ENCODE results near the gene TNFRSF19. TPM values are rescaled to one million over a fixed set of nuclear protein-coding genes. Genes with fewer than 3 reads are reported as not detected.
"Not testable (repeated sequence)": the region's sequence is repeated elsewhere in the genome, so short reads cannot be mapped to it uniquely, and the experiment has no call there.

The TNFRSF19 gene
- total RNA-seq, 1 donor from 2014 or later, result 0.15 TPM

GRCh38 chr13:23567906-23568460, 2.2 kb upstream of the TNFRSF19 start:
- intact Hi-C loops (cut with micrococcal nuclease), result no loop called here

GRCh38 chr13:23570921-23571315, 706 bp downstream of the TNFRSF19 start:
- intact Hi-C loops (cut with micrococcal nuclease), result no loop called here

GRCh38 chr13:23571431-23571830, 1.2 kb downstream of the TNFRSF19 start:
- intact Hi-C loops (cut with micrococcal nuclease), result no loop called here

- intact Hi-C loops (cut with micrococcal nuclease), result no loop called here
Observed at GRCh38 chr13:23572836-23573235, 2.6 kb downstream of the TNFRSF19 start.

GRCh38 chr13:23574421-23575145, 4.4 kb downstream of the TNFRSF19 start:
- intact Hi-C loops (cut with micrococcal nuclease), result loop anchor here (5.0 kb wide), 3 partner anchors 252 to 1972 kb away; partner anchors contain the start of gene MICU2

GRCh38 chr13:23575632-23576031, 5.4 kb downstream of the TNFRSF19 start:
- intact Hi-C loops (cut with micrococcal nuclease), result loop anchor here (5.0 kb wide), 3 partner anchors 253 to 1973 kb away; partner anchors contain the start of gene MICU2

- intact Hi-C loops (cut with micrococcal nuclease), result loop anchor here (1.0 to 5.0 kb wide), 12 partner anchors 112 to 1976 kb away; partner anchors contain the start of genes MICU2, MIPEP and NUP58
Observed at GRCh38 chr13:23578411-23579071, 8.3 kb downstream of the TNFRSF19 start.

- intact Hi-C loops (cut with micrococcal nuclease), result loop anchor here (1.0 to 5.0 kb wide), 12 partner anchors 113 to 1977 kb away; partner anchors contain the start of genes MICU2, MIPEP and NUP58
Observed at GRCh38 chr13:23579072-23579895, 9.1 kb downstream of the TNFRSF19 start.

- intact Hi-C loops (cut with micrococcal nuclease), result loop anchor here (1.0 to 5.0 kb wide), 12 partner anchors 114 to 1978 kb away; partner anchors contain the start of genes MICU2, MIPEP and NUP58
Observed at GRCh38 chr13:23579896-23580683, 9.9 kb downstream of the TNFRSF19 start.

GRCh38 chr13:23580684-23581060, 10.5 kb downstream of the TNFRSF19 start:
- intact Hi-C loops (cut with micrococcal nuclease), result no loop called here

- intact Hi-C loops (cut with micrococcal nuclease), result no loop called here
Observed at GRCh38 chr13:23583491-23583890, 13.3 kb downstream of the TNFRSF19 start.

GRCh38 chr13:23584275-23584674, 14.1 kb downstream of the TNFRSF19 start:
- intact Hi-C loops (cut with micrococcal nuclease), result no loop called here

- intact Hi-C loops (cut with micrococcal nuclease), result no loop called here
Observed at GRCh38 chr13:23586336-23586735, 16.1 kb downstream of the TNFRSF19 start.

GRCh38 chr13:23588666-23589065, 18.5 kb downstream of the TNFRSF19 start:
- intact Hi-C loops (cut with micrococcal nuclease), result no loop called here

GRCh38 chr13:23592596-23592995, 22.4 kb downstream of the TNFRSF19 start:
- intact Hi-C loops (cut with micrococcal nuclease), result no loop called here

GRCh38 chr13:23593148-23593547, 22.9 kb downstream of the TNFRSF19 start:
- intact Hi-C loops (cut with micrococcal nuclease), result no loop called here

- intact Hi-C loops (cut with micrococcal nuclease), result not testable (repeated sequence)
Observed at GRCh38 chr13:23594290-23594689, 24.1 kb downstream of the TNFRSF19 start.

- intact Hi-C loops (cut with micrococcal nuclease), result no loop called here
Observed at GRCh38 chr13:23598369-23598768, 28.2 kb downstream of the TNFRSF19 start.

GRCh38 chr13:23599083-23599925, 29.1 kb downstream of the TNFRSF19 start:
- intact Hi-C loops (cut with micrococcal nuclease), result no loop called here

Measured in T-helper 1 cell treated with Interleukin-12 subunit alpha and Interleukin-12 subunit beta and Interleukin-4 antibody, amounts not matched to agents 30 ng/mL and 1 ng/mL, for 36 hours (primary cell).